HG03575 (cell line): ENCODE results near the gene LORICRIN.

ENCODE experiments used
- ATAC-seq: cut with Tn5 transposase; IDR thresholded peaks from one replicate; pipeline ENCODE4 v1.9.1; 2021; ENCODE audit not compliant: unreplicated experiment, insufficient number of reproducible peaks, low FRiP score; ENCODE audit errors: extremely low read depth

Gene LORICRIN

DNA sequence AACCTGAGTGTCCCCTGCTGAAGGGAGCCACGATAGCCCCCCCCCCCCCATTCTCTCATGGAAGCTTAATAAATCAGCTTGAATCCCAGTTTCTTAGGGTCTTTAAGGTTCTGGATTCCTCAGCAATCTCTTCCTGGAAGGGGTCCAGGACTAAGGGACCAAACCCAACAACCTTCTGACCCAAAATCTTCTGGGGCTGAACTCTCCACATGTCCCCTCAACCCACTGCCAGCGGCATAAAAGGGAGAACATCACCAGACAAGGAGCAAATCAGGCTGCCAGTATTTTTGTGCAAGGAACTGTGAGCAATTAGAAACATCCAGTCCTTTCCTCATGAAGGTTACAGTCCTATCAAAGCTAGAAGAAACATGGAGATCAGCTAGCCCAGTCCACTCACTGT, 12.7 kb upstream of the LORICRIN start:
- ATAC-seq: no peak

DNA sequence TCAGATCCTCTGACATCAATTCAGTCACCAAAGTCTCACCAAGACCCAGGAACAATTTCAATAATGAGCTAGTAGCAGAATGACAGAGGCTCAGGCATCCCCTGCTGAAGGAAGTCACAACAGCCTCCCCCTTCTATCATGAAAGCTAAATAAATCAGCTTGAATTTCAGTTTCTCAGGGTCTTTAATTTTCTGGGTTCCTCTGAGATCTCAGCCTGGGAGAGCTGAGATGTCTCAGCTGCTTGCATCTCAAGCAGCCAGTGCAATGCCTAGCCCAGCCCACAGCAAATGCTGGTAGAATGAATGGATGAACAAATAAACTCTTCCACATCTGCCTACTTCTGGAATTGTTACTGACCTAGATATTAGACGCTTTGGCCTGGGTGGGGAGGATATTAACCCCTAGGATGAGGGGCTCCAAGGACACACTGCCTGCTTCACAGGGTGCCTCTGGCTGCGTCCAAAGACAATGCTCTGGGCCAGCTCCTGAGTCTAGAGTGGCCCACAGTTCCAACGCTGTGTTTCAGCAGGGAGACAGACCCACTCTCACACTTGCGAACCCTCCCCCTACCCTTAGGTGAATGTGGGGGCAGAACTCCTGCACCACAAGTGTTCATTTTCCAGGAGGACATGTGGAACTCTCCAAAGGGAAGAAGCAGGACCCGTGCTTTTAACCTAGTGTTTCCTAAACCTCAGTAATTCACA, 11.2 kb upstream of the LORICRIN start:
- no peak for ATAC-seq

- no peak for ATAC-seq
These were observed 9.3 kb upstream of the LORICRIN start for GRCh38 chr1:153250166-153250565.

DNA sequence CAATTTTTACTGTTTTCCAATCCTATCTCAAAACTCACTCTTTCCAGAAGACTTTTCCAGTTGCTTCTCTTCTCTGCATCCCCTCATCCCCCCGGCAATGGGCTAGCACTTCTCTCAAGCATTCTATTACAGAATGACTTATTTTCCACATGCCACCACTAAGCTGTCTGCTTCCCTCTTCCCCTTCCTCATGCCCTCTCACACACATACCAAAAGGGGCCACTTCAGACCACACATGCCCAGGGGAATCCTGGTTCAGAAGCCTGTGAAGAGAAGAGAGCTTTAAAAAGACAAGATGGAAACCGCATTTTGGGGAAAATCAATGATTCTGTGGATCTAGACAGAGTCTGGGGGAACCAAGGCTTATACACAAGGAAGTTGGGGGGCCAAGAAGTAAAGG, 8.4 kb upstream of the LORICRIN start:
- ATAC-seq: no peak

DNA sequence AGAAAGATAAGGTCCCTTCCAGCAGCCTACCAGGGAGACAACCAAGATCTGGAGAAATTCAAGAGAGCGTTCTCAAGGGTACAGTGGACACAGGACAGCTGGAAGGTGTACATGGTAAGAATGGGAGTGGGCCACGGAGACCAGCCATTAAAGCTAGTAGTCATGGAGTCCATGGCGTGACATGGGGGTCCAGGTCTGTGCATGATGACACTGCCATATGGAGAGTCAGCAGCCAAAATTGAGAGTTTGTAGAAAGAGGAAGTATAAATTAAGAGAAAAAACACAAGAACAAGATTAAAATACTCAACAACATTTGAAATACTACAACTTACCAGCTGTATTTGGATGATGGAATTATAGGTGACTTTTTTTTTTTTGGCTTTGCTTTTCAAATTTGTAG, 7.9 kb upstream of the LORICRIN start:
- ATAC-seq: no peak

- no peak for ATAC-seq
These were observed 7.5 kb upstream of the LORICRIN start for GRCh38 chr1:153251988-153252387.

- ATAC-seq: no peak
These were observed 6.4 kb upstream of the LORICRIN start for GRCh38 chr1:153253076-153253475.

DNA sequence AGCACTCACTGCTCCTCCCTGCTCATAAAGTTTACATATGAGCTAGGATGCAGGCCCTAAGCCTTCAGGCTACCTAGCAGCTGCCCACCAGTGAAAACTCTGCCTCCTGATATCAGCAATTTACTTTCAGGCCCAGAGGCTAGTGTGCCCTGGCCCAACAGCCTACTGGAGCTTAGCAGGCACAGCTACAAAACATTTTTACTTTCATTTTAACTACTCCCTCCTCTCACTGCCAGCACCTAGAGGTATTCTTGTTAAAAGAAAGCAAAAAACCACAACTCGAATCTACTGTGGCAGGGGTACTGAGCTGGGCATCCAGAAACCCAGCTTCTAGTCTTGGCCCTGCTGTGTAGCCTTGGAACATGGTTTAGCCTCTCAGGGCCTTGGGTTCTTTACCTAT, 5.8 kb upstream of the LORICRIN start:
- no peak for ATAC-seq

- ATAC-seq: no peak
These were observed 1.2 kb downstream of the LORICRIN start for GRCh38 chr1:153260585-153261280.

DNA sequence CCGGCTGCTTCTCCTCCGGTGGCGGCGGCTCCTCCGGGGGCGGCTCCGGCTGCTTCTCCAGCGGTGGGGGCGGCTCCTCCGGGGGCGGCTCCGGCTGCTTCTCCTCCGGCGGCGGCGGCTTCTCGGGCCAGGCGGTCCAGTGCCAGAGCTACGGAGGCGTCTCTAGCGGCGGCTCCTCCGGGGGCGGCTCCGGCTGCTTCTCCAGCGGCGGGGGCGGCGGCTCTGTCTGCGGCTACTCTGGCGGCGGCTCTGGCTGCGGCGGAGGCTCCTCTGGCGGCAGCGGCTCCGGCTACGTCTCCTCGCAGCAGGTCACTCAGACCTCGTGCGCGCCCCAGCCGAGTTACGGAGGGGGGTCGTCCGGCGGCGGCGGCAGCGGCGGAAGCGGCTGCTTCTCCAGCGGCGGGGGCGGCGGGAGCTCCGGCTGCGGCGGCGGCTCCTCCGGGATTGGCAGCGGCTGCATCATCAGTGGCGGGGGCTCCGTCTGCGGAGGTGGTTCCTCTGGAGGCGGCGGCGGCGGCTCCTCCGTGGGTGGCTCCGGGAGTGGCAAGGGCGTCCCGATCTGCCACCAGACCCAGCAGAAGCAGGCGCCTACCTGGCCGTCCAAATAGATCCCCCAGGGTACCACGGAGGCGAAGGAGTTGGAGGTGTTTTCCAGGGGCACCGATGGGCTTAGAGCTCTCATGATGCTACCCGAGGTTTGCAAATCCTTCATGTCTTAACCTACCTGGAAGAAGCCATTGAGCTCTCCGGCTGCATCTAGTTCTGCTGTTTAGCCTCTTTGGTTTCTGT, 2.0 kb downstream of the LORICRIN start:
- ATAC-seq: no peak

- no peak for ATAC-seq
These were observed 2.5 kb downstream of the LORICRIN start for GRCh38 chr1:153262070-153262366.

DNA sequence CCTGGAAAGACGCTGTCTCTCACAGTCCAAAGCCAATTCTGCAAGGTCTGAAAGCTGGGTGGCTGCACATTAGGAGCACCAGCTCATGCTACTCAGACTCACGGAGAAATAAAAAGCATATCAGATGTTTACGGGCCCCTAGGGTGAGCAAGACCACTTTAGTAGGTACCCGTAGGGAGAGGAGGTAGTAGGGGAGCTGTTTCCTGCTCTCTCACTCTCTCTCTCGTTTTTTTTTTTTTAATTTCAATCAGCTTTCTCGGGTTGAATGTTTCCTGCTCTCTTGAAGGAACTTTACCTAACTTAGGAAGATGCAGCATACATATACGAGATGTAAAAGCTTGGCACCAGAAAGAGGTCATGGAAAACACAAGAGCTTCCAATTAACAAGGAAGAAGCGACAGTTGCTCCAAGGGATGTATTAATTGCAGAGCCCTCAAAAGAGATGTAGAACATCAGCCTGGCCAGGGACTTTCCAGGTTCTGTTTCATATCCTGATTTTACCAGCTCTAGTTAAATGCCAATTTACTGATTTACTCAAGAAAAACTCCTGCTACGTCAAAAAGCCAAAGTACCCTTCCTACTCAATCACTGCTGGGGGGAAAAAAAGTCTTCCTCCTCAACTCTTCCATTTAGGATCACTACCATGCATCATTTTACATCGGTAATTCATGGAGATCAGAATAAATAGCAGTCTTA, 3.1 kb downstream of the LORICRIN start:
- no peak for ATAC-seq

- no peak for ATAC-seq
These were observed 6.0 kb downstream of the LORICRIN start for GRCh38 chr1:153265457-153265856.

- ATAC-seq: no peak
These were observed 12.2 kb downstream of the LORICRIN start for GRCh38 chr1:153271711-153272110.

GRCh38 chr1:153272186-153272585, 12.7 kb downstream of the LORICRIN start:
- no peak for ATAC-seq

DNA sequence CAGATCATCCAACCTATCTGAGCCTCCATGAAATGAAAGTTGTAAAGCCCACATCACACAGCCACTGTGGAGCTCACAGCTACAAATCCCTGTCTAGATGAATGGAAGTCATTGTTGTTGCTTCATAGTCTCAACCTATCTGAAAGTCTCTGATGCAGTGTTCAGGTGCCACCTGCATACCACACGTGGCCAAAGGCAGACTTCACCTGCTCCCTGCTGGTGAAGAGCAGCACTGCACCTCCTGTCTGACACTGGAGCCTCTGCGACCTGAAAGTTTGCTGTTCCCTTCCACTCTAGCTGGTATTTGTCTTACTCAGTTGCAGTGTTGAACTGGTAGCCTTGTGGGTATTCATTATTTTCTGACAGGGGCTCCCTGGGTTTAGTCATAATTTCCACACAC, 18.4 kb downstream of the LORICRIN start:
- no peak for ATAC-seq

- no peak for ATAC-seq
These were observed 29.3 kb downstream of the LORICRIN start for GRCh38 chr1:153288634-153289275.

DNA sequence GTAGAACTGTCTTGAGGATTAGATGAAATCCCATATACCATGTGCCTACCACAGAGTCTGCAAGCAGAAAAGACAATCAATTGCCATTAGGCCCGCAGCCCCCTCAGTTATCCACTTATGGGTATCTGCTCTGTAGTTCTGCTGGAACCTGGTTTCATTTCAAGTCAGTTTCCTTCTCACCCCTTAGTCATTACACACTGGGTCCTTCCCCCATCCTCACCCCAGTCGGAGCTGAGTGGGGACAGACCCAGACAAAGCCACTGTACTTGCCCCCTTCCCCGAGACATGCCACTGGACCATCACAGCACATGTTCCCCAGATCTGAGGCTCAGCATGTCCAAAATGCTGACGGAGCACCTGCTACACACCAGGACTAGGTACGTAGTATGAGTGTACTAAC, 32.0 kb downstream of the LORICRIN start:
- ATAC-seq: no peak

DNA sequence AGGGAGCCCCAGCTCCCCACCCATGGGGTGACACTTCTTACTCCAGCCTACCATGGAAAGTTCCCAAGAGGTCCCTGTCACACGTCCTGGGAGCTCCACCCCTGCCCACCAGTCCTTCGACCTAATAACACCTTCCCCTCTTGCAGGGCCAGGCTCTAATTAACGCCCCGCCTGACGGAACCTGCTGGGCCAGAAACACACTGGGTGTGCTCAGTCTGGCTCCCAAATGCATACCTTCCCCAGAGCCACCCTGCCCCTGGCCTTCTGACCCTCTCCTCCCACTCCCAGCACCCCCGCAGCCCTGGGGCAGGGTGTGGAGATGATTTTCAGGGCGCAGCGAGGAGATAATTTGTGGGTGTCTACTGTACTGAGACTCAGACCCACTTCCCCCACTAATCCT, 32.7 kb downstream of the LORICRIN start:
- no peak for ATAC-seq
